GM12873 (cell line): ENCODE results near the gene ABCC1.

ENCODE experiments used
- TF ChIP-seq, protein P1 (sequence below): IDR thresholded peaks from 2 replicates; pipeline ENCODE4 v1.5.1; 2012; ENCODE audit warnings: low read depth, mild to moderate bottlenecking, moderate library complexity, low read length, control low read depth; ENCODE audit not compliant: insufficient read depth; ENCODE audit errors: missing control alignments

Gene ABCC1

GRCh38 chr16:16062023-16062937 lies 112.9 kb downstream of the ABCC1 start:
- TF ChIP-seq, protein P1, sequence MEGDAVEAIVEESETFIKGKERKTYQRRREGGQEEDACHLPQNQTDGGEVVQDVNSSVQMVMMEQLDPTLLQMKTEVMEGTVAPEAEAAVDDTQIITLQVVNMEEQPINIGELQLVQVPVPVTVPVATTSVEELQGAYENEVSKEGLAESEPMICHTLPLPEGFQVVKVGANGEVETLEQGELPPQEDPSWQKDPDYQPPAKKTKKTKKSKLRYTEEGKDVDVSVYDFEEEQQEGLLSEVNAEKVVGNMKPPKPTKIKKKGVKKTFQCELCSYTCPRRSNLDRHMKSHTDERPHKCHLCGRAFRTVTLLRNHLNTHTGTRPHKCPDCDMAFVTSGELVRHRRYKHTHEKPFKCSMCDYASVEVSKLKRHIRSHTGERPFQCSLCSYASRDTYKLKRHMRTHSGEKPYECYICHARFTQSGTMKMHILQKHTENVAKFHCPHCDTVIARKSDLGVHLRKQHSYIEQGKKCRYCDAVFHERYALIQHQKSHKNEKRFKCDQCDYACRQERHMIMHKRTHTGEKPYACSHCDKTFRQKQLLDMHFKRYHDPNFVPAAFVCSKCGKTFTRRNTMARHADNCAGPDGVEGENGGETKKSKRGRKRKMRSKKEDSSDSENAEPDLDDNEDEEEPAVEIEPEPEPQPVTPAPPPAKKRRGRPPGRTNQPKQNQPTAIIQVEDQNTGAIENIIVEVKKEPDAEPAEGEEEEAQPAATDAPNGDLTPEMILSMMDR = peak; percentile 39

GRCh38 chr16:16063683-16064082 lies 114.3 kb downstream of the ABCC1 start:
- TF ChIP-seq, protein P1 = no peak

GRCh38 chr16:16064874-16065384 lies 115.5 kb downstream of the ABCC1 start:
- TF ChIP-seq, protein P1 = no peak

GRCh38 chr16:16067127-16067526 lies 117.7 kb downstream of the ABCC1 start:
- TF ChIP-seq, protein P1 = no peak

GRCh38 chr16:16071631-16072244 lies 122.3 kb downstream of the ABCC1 start:
- TF ChIP-seq, protein P1 = no peak

- TF ChIP-seq, protein P1 = no peak
Observed at GRCh38 chr16:16073001-16073545, 123.7 kb downstream of the ABCC1 start.
